CD4-positive, alpha-beta T cell treated with Interleukin-6 at 100 ng/mL for 8 hours (primary cell): Measurements from ENCODE around the gene ATP5F1E.
"Not testable (repeated sequence)": the region's sequence is repeated elsewhere in the genome, so short reads cannot be mapped to it uniquely, and the experiment has no call there.

Experiments
- DNase-seq: peaks from one replicate; pipeline ENCODE4 v3.0.0-alpha.2; 2020; ENCODE audit warnings: mixed read lengths, low spot score

ATP5F1E gene

GRCh38 chr20:59042796-59043631 is 10.9 kb upstream of the ATP5F1E start:
- DNase-seq, result peak; percentile 95

- no peak for DNase-seq
These were observed 10.1 kb upstream of the ATP5F1E start, which contains the start of gene PRELID3B for GRCh38 chr20:59042151-59042795. TSS of gene PRELID3B (minus strand) at chr20:59042786. CDS start at chr20:59042730, 56 bp downstream.

- DNase-seq, result not testable (repeated sequence)
These were observed 9.4 kb upstream of the ATP5F1E start for GRCh38 chr20:59041487-59041886.

GRCh38 chr20:59040667-59041066 is 8.5 kb upstream of the ATP5F1E start:
- DNase-seq, result no peak

- no peak for DNase-seq
These were observed 7.1 kb upstream of the ATP5F1E start for GRCh38 chr20:59039233-59039632.

- no peak for DNase-seq
These were observed 5.3 kb upstream of the ATP5F1E start for GRCh38 chr20:59037386-59037785.

- no peak for DNase-seq
These were observed 3.2 kb upstream of the ATP5F1E start for GRCh38 chr20:59035381-59035780.

GRCh38 chr20:59033616-59034165 is 1.6 kb upstream of the ATP5F1E start:
- no peak for DNase-seq

GRCh38 chr20:59033093-59033492 is 958 bp upstream of the ATP5F1E start:
- no peak for DNase-seq

GRCh38 chr20:59032713-59033059 is 551 bp upstream of the ATP5F1E start:
- DNase-seq, result no peak

GRCh38 chr20:59031564-59032022 is 542 bp downstream of the ATP5F1E start:
- no peak for DNase-seq

GRCh38 chr20:59030911-59031563 is 1.1 kb downstream of the ATP5F1E start:
- DNase-seq, result no peak

GRCh38 chr20:59028812-59029211 is 3.3 kb downstream of the ATP5F1E start:
- DNase-seq, result no peak

- no peak for DNase-seq
These were observed 4.3 kb downstream of the ATP5F1E start for GRCh38 chr20:59027741-59028320.

GRCh38 chr20:59026904-59027740 is 5.0 kb downstream of the ATP5F1E start:
- no peak for DNase-seq

- DNase-seq, result no peak
These were observed 6.6 kb downstream of the ATP5F1E start for GRCh38 chr20:59025511-59025910.

- no peak for DNase-seq
These were observed 7.0 kb downstream of the ATP5F1E start for GRCh38 chr20:59025086-59025485.

- no peak for DNase-seq
These were observed 8.0 kb downstream of the ATP5F1E start for GRCh38 chr20:59024111-59024530.

- no peak for DNase-seq
These were observed 8.5 kb downstream of the ATP5F1E start for GRCh38 chr20:59023616-59024015.

GRCh38 chr20:59022754-59023153 is 9.4 kb downstream of the ATP5F1E start:
- DNase-seq, result no peak

GRCh38 chr20:59020938-59021551 is 11.1 kb downstream of the ATP5F1E start:
- no peak for DNase-seq
